Activated naive CD8-positive, alpha-beta T cell treated with anti-CD3 and anti-CD28 coated beads for 36 hours (primary cell): ENCODE measurements around the gene USF2. TPM values are rescaled to one million over a fixed set of nuclear protein-coding genes. Genes with fewer than 3 reads are reported as not detected.
A peak's percentile ranks its signal among the peaks of the same experiment; 100 is the strongest.

Source experiments
- DNase-seq: peaks from one replicate; pipeline ENCODE4 v3.0.0; 2021
- H3K27ac Mint-ChIP-seq: one replicate; pipeline ENCODE4 v1.8.0; 2022; ENCODE audit warnings: mild to moderate bottlenecking, moderate library complexity, mixed read lengths
- H3K27me3 Mint-ChIP-seq: one replicate; pipeline ENCODE4 v1.8.0; 2022; ENCODE audit warnings: mild to moderate bottlenecking, mixed read lengths
- H3K36me3 Mint-ChIP-seq: one replicate; pipeline ENCODE4 v1.8.0; 2021; ENCODE audit warnings: mild to moderate bottlenecking, mixed read lengths
- H3K4me1 Mint-ChIP-seq: one replicate; pipeline ENCODE4 v1.8.0; 2021; ENCODE audit warnings: mixed read lengths
- H3K4me3 Mint-ChIP-seq: one replicate; pipeline ENCODE4 v1.8.0; 2022; ENCODE audit warnings: mild to moderate bottlenecking, moderate library complexity, mixed read lengths
- H3K9me3 Mint-ChIP-seq: one replicate; pipeline ENCODE4 v1.8.0; 2022; ENCODE audit warnings: mixed read lengths
- total RNA-seq, 2 experiments: library from RNA; stranded (reverse); gene quantifications; one replicate each; pipeline ENCODE4 v1.2.3, GENCODE V29; 2021

Gene USF2
- total RNA-seq, 2 experiments from 2014 or later, result 105 to 109 TPM

DNA sequence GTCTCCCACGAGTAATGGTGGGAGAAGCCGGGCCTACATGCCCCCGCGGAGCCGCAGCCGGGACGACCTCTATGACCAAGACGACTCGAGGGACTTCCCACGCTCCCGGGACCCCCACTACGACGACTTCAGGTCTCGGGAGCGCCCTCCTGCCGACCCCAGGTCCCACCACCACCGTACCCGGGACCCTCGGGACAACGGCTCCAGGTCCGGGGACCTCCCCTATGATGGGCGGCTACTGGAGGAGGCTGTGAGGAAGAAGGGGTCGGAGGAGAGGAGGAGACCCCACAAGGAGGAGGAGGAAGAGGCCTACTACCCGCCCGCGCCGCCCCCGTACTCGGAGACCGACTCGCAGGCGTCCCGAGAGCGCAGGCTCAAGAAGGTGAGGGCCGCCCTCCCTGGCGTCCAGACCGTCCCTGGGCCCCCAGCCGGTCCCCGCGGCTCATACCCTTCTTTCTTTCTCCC lies 1.4 kb upstream of the USF2 start:
- Mint-ChIP-seq H3K27ac (peak overlapping the region; percentile 96), H3K4me3 (peak overlapping the region; percentile 93), H3K36me3 (peaks cover 18% of the 10 kb centered on the region), H3K4me1 (peaks cover 26% of the 10 kb centered on the region), H3K9me3 (no peaks in the 10 kb centered on the region), H3K27me3 (no peaks in the 10 kb centered on the region)
- peak; percentile 48 for DNase-seq

DNA sequence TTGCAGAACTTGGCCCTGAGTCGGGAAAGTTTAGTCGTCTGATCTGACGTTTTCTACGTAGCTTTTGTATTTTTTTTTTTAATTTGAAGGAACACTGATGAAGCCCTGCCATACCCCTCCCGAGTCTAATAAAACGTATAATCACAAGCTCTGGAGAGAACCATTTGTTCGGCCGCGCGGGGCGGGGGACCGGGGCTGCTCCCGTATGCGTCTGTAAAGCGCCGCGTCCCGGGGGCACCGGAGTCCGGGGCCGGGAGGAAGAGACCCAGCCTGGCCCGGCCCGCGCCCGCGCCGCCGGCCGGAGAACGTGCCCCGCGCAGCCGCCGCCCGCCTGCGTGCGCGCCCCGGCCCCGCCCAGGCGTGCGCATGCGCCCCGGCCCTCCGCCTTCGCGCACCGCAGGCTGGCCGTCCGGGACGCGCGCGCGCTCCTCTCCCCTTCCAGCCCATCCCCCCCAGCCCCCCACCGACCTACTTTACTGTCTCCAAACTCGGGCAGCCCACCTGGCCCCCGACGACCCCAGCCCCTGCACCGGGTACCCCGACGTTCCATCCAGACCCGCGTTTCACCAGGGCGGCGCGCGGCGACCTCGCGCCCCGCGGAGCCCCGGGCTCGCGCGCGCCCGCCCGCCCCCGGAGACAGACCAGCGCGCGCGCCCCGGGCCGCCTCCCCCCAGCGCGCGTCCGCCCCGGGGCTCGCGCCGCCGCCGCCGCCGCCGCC lies 785 bp upstream of the USF2 start:
- peak overlapping the region; percentile 93 for H3K4me3 Mint-ChIP-seq

DNA sequence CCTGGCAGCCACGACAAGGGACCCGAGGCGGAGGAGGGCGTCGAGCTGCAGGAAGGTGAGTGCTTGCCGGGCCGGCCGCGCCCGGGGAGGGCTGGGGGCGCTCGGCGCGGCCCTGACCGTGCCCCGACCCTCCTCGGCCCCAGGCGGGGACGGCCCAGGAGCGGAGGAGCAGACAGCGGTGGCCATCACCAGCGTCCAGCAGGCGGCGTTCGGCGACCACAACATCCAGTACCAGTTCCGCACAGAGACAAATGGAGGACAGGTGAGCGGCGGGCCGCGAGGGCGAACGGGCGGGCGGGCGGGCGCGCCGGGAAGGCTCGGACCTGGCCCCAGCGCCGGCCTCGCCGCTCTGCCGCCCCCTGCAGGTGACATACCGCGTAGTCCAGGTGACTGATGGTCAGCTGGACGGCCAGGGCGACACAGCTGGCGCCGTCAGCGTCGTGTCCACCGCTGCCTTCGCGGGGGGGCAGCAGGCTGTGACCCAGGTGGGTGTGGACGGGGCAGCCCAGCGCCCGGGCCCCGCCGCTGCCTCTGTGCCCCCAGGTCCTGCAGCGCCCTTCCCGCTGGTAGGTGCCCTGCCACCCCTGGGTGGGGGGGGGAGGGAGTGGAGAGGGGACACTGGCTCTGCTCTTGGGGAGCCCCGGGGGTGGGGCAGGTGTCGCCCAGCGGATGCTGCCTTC lies 816 bp downstream of the USF2 start:
- peaks cover 28% of the 10 kb centered on the region for H3K4me1 Mint-ChIP-seq

More for the DNA sequence above, 785 bp upstream of the USF2 start:
- H3K36me3 Mint-ChIP-seq, result peaks cover 18% of the 10 kb centered on the region
- no peaks in the 10 kb centered on the region for H3K9me3 Mint-ChIP-seq
- H3K4me1 Mint-ChIP-seq, result peaks cover 26% of the 10 kb centered on the region
- peak; percentile 86 for DNase-seq
- H3K27ac Mint-ChIP-seq, result peak overlapping the region; percentile 96
- no peaks in the 10 kb centered on the region for H3K27me3 Mint-ChIP-seq

DNA sequence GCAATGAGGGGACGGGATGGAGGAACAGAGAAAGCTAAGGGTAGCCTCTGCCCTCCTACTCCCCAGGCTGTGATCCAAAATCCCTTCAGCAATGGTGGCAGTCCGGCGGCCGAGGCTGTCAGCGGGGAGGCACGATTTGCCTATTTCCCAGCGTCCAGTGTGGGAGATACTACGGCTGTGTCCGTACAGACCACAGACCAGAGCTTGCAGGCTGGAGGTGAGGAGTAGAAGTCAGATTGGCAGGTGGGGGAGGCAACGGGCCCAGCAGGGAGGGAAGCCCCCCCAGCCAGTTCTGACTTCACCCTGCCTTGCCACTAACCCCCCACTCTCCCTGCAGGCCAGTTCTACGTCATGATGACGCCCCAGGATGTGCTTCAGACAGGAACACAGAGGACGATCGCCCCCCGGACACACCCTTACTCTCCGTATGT lies 1.6 kb downstream of the USF2 start:
- Mint-ChIP-seq H3K27ac (no peak overlapping the region), H3K9me3 (no peaks in the 10 kb centered on the region), H3K27me3 (no peaks in the 10 kb centered on the region), H3K4me3 (peak overlapping the region; percentile 64), H3K36me3 (peaks cover 22% of the 10 kb centered on the region), H3K4me1 (peaks cover 27% of the 10 kb centered on the region)
- no peak for DNase-seq

More for the DNA sequence above, 816 bp downstream of the USF2 start:
- Mint-ChIP-seq H3K9me3 (no peaks in the 10 kb centered on the region), H3K27ac (peak overlapping the region; percentile 65), H3K36me3 (peaks cover 21% of the 10 kb centered on the region), H3K4me3 (peak overlapping the region; percentile 66), H3K27me3 (no peaks in the 10 kb centered on the region)
- peak; percentile 78 for DNase-seq

DNA sequence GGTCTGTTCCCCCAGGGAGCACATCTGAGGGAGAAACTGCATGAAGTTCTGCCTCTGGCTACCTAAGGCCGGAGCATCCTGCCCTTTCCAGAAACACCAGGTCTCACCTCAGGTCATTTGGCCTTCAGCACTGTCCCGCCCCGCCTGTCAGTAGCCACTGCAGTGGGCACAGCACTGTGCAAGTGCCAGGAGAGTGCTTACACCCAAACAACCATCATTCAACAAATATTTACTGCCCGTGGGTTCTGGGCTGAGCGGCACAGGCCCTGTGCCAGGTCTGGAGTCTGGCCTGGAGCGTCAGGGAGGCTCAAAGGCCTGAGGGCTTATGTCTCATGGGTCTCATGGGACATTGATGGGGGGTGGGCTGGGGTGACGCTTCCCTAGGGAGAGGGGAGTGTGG lies 2.8 kb downstream of the USF2 start:
- Mint-ChIP-seq H3K27ac (no peak overlapping the region), H3K9me3 (no peaks in the 10 kb centered on the region), H3K36me3 (peaks cover 19% of the 10 kb centered on the region), H3K4me3 (no peak overlapping the region), H3K4me1 (peaks cover 17% of the 10 kb centered on the region), H3K27me3 (no peaks in the 10 kb centered on the region)
- no peak for DNase-seq

DNA sequence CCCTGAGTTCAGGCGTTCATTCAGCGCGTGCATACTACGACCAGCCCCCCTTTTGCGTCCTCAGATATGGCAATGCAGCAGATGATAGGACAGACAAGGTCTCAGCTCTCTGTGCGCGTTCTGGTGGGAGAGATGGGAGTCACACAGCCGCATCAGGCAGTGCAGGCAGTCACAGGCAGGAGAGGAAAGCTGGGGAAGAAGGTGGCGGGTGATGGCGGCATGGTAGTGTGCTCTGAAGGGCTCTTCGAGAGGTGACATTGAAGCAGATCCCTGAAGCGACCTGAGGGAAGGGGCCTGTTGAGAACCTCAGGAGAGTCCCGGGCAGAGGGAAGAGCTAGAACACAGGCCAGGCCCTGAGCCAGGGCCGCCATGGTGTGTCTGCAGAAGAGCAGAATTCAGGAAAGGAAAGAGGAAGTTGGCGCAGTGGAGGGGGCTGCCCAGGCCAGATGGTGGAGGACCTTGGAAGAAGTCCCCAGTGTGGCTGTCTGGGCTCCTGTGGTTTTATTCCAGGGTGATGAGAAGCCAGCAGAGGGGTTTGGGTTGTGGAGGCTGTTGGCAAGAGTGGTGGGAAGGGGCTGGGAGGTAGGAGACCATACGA lies 3.5 kb downstream of the USF2 start:
- Mint-ChIP-seq H3K4me3 (no peak overlapping the region), H3K9me3 (no peaks in the 10 kb centered on the region), H3K27ac (peak overlapping the region; percentile 75), H3K4me1 (peaks cover 14% of the 10 kb centered on the region), H3K27me3 (no peaks in the 10 kb centered on the region), H3K36me3 (peaks cover 18% of the 10 kb centered on the region)
- DNase-seq, result no peak

DNA sequence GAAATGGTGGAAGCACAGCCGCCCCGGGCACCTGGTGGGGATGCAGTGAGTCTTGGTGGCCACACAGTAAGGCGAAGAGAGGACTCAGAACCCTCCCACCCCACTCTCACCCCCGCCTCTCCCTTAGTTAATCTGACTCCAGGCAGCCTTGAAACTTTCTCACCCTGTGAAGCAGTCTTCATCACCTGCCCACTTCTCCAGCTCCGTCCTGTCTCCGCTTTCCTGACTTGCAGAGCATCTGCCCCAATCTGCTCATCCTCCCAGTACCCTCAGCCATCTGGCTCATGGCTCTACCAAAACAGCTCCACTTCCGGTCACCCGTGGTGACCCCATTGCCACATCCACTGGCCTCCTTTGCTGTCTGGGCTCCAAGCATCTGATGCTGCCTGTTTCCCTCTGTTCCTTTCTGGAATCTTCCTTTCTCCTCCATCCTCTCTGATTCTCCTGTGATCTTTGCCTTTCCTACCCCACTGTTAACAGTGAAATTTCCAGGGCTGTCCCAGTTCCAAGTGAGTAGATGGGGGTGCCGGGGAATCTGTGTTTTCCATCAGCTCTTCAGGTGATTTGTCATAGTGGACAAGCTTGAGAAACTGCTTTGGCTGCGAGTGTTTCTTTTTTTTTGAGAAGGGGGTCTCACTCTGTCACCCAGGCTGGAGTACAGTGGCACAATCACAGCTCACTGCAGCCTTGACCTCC lies 4.3 kb downstream of the USF2 start:
- Mint-ChIP-seq H3K27me3 (no peaks in the 10 kb centered on the region), H3K27ac (no peak overlapping the region), H3K4me1 (peaks cover 13% of the 10 kb centered on the region), H3K36me3 (peaks cover 14% of the 10 kb centered on the region), H3K9me3 (no peaks in the 10 kb centered on the region), H3K4me3 (no peak overlapping the region)
- no peak for DNase-seq

DNA sequence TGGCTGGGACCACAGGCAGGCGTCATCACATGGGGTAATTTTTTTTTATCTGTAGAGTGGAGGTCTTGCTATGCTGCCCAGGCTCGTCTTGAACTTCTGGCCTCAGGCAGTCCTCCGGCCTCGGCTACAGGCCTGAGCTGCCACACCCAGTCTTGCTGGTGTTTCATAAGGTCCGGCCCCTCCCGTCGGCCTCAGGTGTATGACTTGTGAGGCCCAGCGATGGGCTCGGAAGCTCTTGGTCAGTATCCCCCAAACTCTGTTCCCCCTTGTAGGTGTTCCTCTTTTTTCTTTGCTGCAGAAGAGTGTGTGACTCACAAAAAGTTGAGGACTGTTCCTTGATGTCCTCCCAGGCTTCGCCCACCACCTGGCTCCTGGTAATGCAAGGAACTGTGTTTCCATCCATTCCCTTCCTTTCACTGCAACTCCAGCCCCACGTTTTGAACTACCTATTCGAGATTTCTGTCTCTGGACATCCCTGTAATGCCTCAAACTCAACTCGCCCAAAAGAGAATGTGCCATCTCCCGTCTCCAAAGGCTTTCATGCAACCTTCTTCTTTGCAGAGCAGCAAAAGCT lies 5.0 kb downstream of the USF2 start:
- H3K27ac Mint-ChIP-seq, result no peak overlapping the region
- H3K4me1 Mint-ChIP-seq, result peaks cover 13% of the 10 kb centered on the region

DNA sequence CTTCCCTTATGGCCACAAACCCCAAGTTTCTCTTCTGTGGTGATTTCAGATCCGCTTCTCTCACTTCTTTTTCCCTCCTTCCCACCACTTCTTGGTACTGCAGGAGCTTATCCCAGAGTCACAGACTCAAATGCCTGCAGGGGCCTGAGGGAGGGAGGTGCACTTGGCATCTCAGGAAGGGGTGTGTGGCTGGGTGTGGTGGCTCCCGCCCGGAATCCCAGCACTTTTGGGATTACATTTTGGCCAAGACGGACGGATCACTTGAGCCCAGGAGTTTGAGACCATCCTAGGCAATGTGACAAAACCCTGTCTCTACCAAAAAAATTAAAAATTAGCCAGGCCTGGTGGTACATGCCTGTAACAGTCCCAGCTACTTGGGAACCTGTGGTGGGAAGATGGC lies 5.6 kb downstream of the USF2 start:
- Mint-ChIP-seq H3K4me1 (peaks cover 13% of the 10 kb centered on the region), H3K27me3 (no peaks in the 10 kb centered on the region), H3K36me3 (peaks cover 15% of the 10 kb centered on the region), H3K27ac (no peak overlapping the region), H3K4me3 (no peak overlapping the region), H3K9me3 (no peaks in the 10 kb centered on the region)
- DNase-seq, result no peak

More for the DNA sequence above, 5.0 kb downstream of the USF2 start:
- DNase-seq, result no peak
- Mint-ChIP-seq H3K4me3 (no peak overlapping the region), H3K9me3 (no peaks in the 10 kb centered on the region), H3K36me3 (peaks cover 14% of the 10 kb centered on the region), H3K27me3 (no peaks in the 10 kb centered on the region)

DNA sequence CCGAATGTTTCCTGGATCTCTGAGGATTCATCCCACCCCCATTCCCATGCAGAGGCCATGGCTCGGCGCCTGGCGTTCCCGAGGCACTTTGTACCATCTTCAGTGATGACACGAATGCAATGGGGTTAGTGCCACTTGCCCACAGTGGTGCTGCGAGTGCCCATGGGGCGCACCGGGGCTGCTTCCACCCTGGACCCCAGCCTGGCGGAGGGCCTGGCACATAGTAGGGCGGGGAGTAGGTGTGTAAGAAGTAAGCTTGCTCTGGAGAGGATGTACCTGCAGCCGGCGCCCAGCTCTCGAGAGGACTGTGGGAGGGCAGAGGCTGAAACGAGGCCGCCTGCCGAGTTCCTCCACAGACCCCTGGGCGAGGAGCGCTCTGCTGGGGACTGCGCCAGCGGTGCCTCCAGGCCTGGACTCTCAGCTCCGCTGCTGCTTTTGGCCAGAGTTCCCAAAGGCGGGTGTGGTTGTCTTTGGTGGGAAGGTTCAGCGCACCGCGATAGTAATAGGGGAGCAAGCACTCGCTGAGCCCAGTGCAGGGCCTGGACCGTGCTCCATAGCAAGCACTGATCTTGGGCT lies 8.0 kb downstream of the USF2 start:
- Mint-ChIP-seq H3K4me3 (no peak overlapping the region), H3K9me3 (no peaks in the 10 kb centered on the region), H3K4me1 (peaks cover 8% of the 10 kb centered on the region), H3K36me3 (peaks cover 9% of the 10 kb centered on the region), H3K27me3 (no peaks in the 10 kb centered on the region), H3K27ac (no peak overlapping the region)
- no peak for DNase-seq

DNA sequence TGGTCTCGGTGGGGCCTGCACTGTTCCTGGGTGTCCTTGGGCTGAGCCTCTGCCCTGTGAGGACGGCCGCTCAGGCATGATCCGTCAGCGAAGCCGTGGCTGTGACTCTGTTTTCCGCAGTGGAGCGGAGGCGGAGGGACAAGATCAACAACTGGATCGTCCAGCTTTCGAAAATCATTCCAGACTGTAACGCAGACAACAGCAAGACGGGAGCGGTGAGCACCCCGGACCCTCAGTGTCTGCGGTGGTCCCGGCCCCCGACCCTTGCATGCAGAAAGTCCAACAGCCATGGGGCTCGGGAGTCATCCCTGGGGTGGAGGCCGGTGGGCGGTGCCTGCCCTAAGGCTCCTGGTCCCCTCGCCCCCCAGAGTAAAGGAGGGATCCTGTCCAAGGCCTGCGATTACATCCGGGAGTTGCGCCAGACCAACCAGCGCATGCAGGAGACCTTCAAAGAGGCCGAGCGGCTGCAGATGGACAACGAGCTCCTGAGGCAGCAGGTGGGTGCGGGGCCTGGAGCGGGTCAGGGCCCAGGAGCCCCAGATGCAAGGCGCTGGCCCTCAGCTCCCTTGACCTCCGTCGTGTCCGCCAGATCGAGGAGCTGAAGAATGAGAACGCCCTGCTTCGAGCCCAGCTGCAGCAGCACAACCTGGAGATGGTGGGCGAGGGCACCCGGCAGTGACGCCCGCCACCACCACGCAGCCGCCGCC lies 10.0 kb downstream of the USF2 start:
- H3K27ac Mint-ChIP-seq, result no peak overlapping the region
- peaks cover 8% of the 10 kb centered on the region for H3K36me3 Mint-ChIP-seq
- H3K4me3 Mint-ChIP-seq, result no peak overlapping the region
- H3K9me3 Mint-ChIP-seq, result no peaks in the 10 kb centered on the region
- H3K4me1 Mint-ChIP-seq, result peaks cover 9% of the 10 kb centered on the region
- no peak for DNase-seq
- H3K27me3 Mint-ChIP-seq, result peaks cover 15% of the 10 kb centered on the region

DNA sequence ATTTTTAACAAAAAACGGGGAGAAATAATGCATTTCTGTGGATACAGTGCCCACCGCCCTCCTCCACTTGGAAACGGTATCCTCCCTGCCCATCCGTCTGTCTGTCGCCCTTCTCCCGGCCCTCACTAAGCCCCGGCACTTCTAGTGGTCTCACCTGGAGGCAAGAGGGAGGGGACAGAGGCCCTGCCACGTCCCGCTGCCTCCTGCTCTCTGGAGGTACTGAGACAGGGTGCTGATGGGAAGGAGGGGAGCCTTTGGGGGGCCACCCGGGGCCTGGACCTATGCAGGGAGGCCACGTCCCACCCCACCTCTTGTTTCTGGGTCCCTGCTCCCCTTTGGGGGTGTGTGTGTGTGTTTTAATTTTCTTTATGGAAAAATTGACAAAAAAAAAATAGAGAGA lies 10.6 kb downstream of the USF2 start:
- Mint-ChIP-seq H3K9me3 (no peaks in the 10 kb centered on the region), H3K27ac (no peak overlapping the region), H3K4me3 (no peak overlapping the region), H3K4me1 (peaks cover 4% of the 10 kb centered on the region), H3K36me3 (peaks cover 5% of the 10 kb centered on the region), H3K27me3 (peaks cover 21% of the 10 kb centered on the region)
- DNase-seq, result no peak

DNA sequence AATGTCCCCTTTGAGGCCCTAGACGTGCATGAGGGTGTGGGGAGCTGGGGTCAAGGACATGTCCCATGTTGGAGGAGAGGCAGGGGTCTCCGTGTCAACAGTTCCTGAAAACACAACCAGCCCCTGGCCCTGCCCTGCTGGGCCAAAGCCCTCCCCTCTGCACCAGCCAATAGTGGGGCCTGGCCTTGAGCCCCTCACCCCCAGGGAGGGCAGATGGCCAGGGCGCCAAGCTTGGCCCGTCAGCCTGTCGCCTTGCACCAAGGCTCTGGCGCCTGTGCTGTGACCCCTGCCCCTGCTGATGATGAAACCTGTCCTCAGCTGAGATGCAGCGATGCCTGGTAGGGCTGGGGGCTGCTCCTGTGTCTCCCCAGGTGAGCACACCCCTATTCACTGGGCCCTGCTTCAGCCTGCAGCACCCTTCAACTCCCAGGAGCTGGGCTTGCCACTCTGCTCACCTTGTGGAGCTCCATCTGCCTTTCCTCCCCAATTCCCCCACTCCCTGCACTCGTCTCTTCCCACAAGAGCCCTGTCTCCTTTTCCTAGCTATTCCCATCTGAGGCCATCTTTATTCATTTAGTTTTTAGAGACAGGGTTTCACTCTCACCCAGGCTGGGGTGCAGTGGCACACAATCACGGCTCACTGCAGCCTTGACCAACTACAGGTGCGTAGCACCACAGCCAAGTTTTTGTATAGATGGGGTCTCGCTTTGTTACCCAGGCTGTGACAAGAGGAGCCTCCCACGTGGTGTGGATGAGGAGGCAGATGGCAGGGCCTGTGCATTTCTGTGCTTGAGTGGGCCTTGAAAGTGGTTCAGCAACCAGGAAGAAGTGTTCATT lies 11.4 kb downstream of the USF2 start:
- H3K4me1 Mint-ChIP-seq, result peaks cover 4% of the 10 kb centered on the region
- H3K27ac Mint-ChIP-seq, result no peak overlapping the region
- H3K36me3 Mint-ChIP-seq, result peaks cover 5% of the 10 kb centered on the region
- H3K9me3 Mint-ChIP-seq, result no peaks in the 10 kb centered on the region
- no peak overlapping the region for H3K4me3 Mint-ChIP-seq
- H3K27me3 Mint-ChIP-seq, result peaks cover 29% of the 10 kb centered on the region
- no peak for DNase-seq
